ENCODE data around the gene WBP4. TPM values are rescaled to one million over a fixed set of nuclear protein-coding genes. Genes with fewer than 3 reads are reported as not detected.
"Not testable (repeated sequence)": the region's sequence is repeated elsewhere in the genome, so short reads cannot be mapped to it uniquely, and the experiment has no call there.

WBP4 gene
- total RNA-seq, 3 donors from 2014 or later: 12.7 to 16.5 (median 13.1) TPM

- Histone ChIP-seq H3K27ac (no peak overlapping the region), H3K4me3 (peak overlapping the region in 1 of 3 donors; percentile 90), H3K4me1 (peaks cover 0 to 5% of the 10 kb centered on the region in 2 donors), H3K9me3 (no peaks in the 10 kb centered on the region), H3K27me3 (no peaks in the 10 kb centered on the region), H3K36me3 (no peaks in the 10 kb centered on the region)
- no peak for TF ChIP-seq POLR2AphosphoS5 (IDR thresholded peaks at IDR 0.05)
- no peak for TF ChIP-seq POLR2A (IDR thresholded peaks at IDR 0.05)
- no peak for TF ChIP-seq CTCF (IDR thresholded peaks at IDR 0.05)
- DNase-seq (ENCODE audit: low spot score in 2 of 2): no peak
- intact Hi-C loops (cut with DNase I; ENCODE audit: low total_unique reads): no loop called here
Measured at GRCh38 chr13:41130356-41130755, 69.0 kb downstream of the WBP4 start.

GRCh38 chr13:41131189-41131588 is 69.9 kb downstream of the WBP4 start:
- DNase-seq (ENCODE audit: low spot score in 2 of 2); H3K9me3 ChIP-seq; H3K27me3 ChIP-seq; H3K36me3 ChIP-seq; H3K27ac ChIP-seq; intact Hi-C loops (cut with DNase I; ENCODE audit: low total_unique reads); H3K4me1 ChIP-seq: not testable (repeated sequence)
- peak overlapping the region in 2 of 3 donors; percentile 78 to 90 for H3K4me3 ChIP-seq

GRCh38 chr13:41131660-41132511 is 70.6 kb downstream of the WBP4 start:
- H3K9me3 ChIP-seq; H3K36me3 ChIP-seq; H3K4me1 ChIP-seq; H3K27me3 ChIP-seq; intact Hi-C loops (cut with DNase I; ENCODE audit: low total_unique reads): not testable (repeated sequence)
- peak in 1 of 2 donors; percentile 19 for DNase-seq (ENCODE audit: low spot score in 2 of 2)
- Histone ChIP-seq H3K4me3 (peak overlapping the region; percentile 65 to 90 (median 78)), H3K27ac (peak overlapping the region; percentile 82 to 91)

GRCh38 chr13:41132512-41133152 is 71.3 kb downstream of the WBP4 start, which contains the start of gene KBTBD6:
Gene KBTBD6, minus strand, starts transcription at chr13:41132802. Its CDS starts 291 bp downstream, at chr13:41132511.
- Histone ChIP-seq H3K36me3 (no peaks in the 10 kb centered on the region), H3K4me1 (peaks cover 0 to 5% of the 10 kb centered on the region in 2 donors), H3K4me3 (peak within 1 kb of the TSS; percentile 65 to 90 (median 78)), H3K9me3 (no peaks in the 10 kb centered on the region), H3K27me3 (no peaks in the 10 kb centered on the region), H3K27ac (peak within 1 kb of the TSS; percentile 82 to 91)
- TF ChIP-seq POLR2A (IDR thresholded peaks at IDR 0.05): peak; percentile 16
- peak; percentile 66 to 89 (median 84) for TF ChIP-seq POLR2AphosphoS5 (IDR thresholded peaks at IDR 0.05)
- no peak for TF ChIP-seq CTCF (IDR thresholded peaks at IDR 0.05)
- DNase-seq (ENCODE audit: low spot score in 2 of 2): peak; percentile 93 to 94
- intact Hi-C loops (cut with DNase I; ENCODE audit: low total_unique reads): no loop called here

Other genes with a start within 250 kb of the WBP4 start
- 100 to 1,000 TPM; 101 to 138 (median 104) TPM for gene ELF1, start 42.2 kb upstream of the WBP4 start, total RNA-seq
- gene KBTBD6, start 71.3 kb downstream of the WBP4 start, total RNA-seq: 1 to 10 TPM; 4.6 to 10.0 (median 8.2) TPM
- 10 to 100 TPM in 1 of 3 donors, 1 to 10 TPM in 2; 5.4 to 15.5 (median 7.9) TPM for gene KBTBD7, start 133.1 kb downstream of the WBP4 start, total RNA-seq
- 10 to 100 TPM; 10.4 to 18.6 (median 12.8) TPM for gene MTRF1, start 202.1 kb downstream of the WBP4 start, total RNA-seq
- 10 to 100 TPM; 16.2 to 33.1 (median 22.0) TPM for gene NAA16, start 249.8 kb downstream of the WBP4 start, total RNA-seq

Data from breast epithelium (tissue), 4 donors.